ENCODE results near the gene MAPT. TPM values are rescaled to one million over a fixed set of nuclear protein-coding genes. Genes with fewer than 3 reads are reported as not detected.

MAPT gene
- total and polyA plus RNA-seq, 4 donors: 0.27 to 3.8 (median 1.8) TPM

DNA sequence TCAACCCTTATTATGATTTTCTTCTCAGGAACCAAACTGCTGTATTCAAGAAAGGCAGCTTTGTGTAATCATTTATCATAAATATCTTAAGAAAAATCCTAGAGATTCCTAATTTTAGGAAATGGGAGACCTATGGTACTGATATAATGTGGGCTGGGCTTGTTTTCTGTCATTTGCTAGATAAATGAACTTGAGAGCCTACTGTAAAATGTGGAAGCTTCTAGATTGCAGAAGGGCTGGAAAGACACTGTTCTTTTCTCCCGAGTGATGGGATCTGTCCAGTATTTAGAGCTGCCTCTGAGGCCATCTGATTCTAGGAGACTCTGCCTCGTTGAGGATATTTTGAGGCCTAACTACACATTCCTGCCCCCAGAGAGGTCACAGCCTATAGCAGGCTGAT is 84.8 kb downstream of the MAPT start:
- H3K4me1 ChIP-seq (ENCODE audit: control insufficient read depth in 5 of 5, insufficient read depth in 5 of 5, low read length in 5 of 5): no peaks in the 10 kb centered on the region

DNA sequence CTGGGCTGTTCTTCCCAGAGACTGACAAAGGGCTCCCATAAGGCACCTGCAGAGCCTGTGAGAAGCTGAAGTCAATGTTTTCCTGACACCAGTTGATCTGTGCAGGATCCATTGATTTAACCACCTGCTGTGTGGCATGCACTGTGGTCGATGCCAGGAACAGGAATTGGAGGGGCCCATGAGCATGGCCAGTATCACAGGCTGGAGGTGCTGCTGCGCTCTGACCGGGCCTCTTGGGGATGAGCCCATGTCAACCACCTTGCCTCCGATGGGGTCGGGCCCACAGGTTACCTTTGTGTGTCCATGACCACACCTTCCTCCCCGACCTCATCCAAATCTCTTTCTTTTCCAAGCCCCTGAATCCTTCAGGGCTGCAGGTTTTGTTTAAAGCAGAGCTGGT is 86.5 kb downstream of the MAPT start:
- no peak for DNase-seq
- H3K9ac ChIP-seq (ENCODE audit: insufficient read depth in 1 of 2, low read length in 2 of 2): no peak overlapping the region
- no peak overlapping the region for H3K27ac ChIP-seq (ENCODE audit: low read depth in 1 of 2, low read length in 1 of 2)
- H3K4me3 ChIP-seq: no peak overlapping the region
- no peaks in the 10 kb centered on the region for H3K27me3 ChIP-seq (ENCODE audit: control insufficient read depth in 3 of 3, insufficient read depth in 3 of 3, low read length in 2 of 3)
- TF ChIP-seq, protein P1, sequence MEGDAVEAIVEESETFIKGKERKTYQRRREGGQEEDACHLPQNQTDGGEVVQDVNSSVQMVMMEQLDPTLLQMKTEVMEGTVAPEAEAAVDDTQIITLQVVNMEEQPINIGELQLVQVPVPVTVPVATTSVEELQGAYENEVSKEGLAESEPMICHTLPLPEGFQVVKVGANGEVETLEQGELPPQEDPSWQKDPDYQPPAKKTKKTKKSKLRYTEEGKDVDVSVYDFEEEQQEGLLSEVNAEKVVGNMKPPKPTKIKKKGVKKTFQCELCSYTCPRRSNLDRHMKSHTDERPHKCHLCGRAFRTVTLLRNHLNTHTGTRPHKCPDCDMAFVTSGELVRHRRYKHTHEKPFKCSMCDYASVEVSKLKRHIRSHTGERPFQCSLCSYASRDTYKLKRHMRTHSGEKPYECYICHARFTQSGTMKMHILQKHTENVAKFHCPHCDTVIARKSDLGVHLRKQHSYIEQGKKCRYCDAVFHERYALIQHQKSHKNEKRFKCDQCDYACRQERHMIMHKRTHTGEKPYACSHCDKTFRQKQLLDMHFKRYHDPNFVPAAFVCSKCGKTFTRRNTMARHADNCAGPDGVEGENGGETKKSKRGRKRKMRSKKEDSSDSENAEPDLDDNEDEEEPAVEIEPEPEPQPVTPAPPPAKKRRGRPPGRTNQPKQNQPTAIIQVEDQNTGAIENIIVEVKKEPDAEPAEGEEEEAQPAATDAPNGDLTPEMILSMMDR (IDR thresholded peaks at IDR 0.05; ENCODE audit: control extremely low read depth, extremely low read depth): no peak
- no peaks in the 10 kb centered on the region for H3K36me3 ChIP-seq (ENCODE audit: control insufficient read depth in 4 of 4, insufficient read depth in 4 of 4, low read length in 4 of 4)
- no peaks in the 10 kb centered on the region for H3K9me3 ChIP-seq (ENCODE audit: control insufficient read depth in 4 of 4, insufficient read depth in 3 of 4, low read length in 3 of 4)
- WGBS, 2 donors: 89 to 90% methylated on average over 6 of the region's 6 CpGs
- ATAC-seq (ENCODE audit: insufficient read depth, low FRiP score): no peak
- no peaks in the 10 kb centered on the region for H3K4me1 ChIP-seq (ENCODE audit: control insufficient read depth in 5 of 5, insufficient read depth in 5 of 5, low read length in 5 of 5)

More for the DNA sequence above, 84.8 kb downstream of the MAPT start:
- H3K9me3 ChIP-seq (ENCODE audit: control insufficient read depth in 4 of 4, insufficient read depth in 3 of 4, low read length in 3 of 4): no peaks in the 10 kb centered on the region
- ATAC-seq (ENCODE audit: insufficient read depth, low FRiP score): no peak
- no peak overlapping the region for H3K27ac ChIP-seq (ENCODE audit: low read depth in 1 of 2, low read length in 1 of 2)
- 70 to 71% methylated on average over 2 of the region's 2 CpGs for WGBS, 2 donors
- H3K4me3 ChIP-seq: no peak overlapping the region
- DNase-seq: no peak
- H3K27me3 ChIP-seq (ENCODE audit: control insufficient read depth in 3 of 3, insufficient read depth in 3 of 3, low read length in 2 of 3): no peaks in the 10 kb centered on the region
- TF ChIP-seq, protein P1 (IDR thresholded peaks at IDR 0.05; ENCODE audit: control extremely low read depth, extremely low read depth): no peak
- H3K9ac ChIP-seq (ENCODE audit: insufficient read depth in 1 of 2, low read length in 2 of 2): no peak overlapping the region
- no peaks in the 10 kb centered on the region for H3K36me3 ChIP-seq (ENCODE audit: control insufficient read depth in 4 of 4, insufficient read depth in 4 of 4, low read length in 4 of 4)

DNA sequence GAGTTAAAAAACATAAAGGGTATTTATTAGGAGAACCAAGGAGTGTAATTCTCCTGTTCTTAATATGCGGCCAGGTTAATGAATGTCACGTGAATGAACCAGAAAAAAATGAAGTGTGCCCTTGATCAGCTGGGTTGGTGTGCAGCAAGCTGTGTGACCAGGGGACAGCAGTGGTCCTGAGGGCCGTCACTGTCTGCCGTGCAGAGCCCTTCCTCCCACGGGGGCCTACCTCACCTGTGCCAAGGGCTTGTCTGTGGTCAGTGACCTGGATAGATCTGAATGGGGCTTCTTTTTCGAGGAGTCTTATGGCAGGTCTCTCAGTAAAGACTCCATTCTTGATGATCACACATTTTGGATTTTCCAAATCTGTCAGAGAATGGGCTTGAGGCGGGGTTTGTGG is 87.0 kb downstream of the MAPT start:
- H3K9me3 ChIP-seq (ENCODE audit: control insufficient read depth in 4 of 4, insufficient read depth in 3 of 4, low read length in 3 of 4): no peaks in the 10 kb centered on the region
- TF ChIP-seq, protein P1 (IDR thresholded peaks at IDR 0.05; ENCODE audit: control extremely low read depth, extremely low read depth): no peak
- no peaks in the 10 kb centered on the region for H3K27me3 ChIP-seq (ENCODE audit: control insufficient read depth in 3 of 3, insufficient read depth in 3 of 3, low read length in 2 of 3)
- H3K4me3 ChIP-seq: no peak overlapping the region
- no peaks in the 10 kb centered on the region for H3K4me1 ChIP-seq (ENCODE audit: control insufficient read depth in 5 of 5, insufficient read depth in 5 of 5, low read length in 5 of 5)
- H3K36me3 ChIP-seq (ENCODE audit: control insufficient read depth in 4 of 4, insufficient read depth in 4 of 4, low read length in 4 of 4): no peaks in the 10 kb centered on the region
- ATAC-seq (ENCODE audit: insufficient read depth, low FRiP score) (no peak), DNase-seq (no peak)
- 86 to 87% methylated on average over 7 of the region's 7 CpGs for WGBS, 2 donors
- H3K27ac ChIP-seq (ENCODE audit: low read depth in 1 of 2, low read length in 1 of 2): no peak overlapping the region
- no peak overlapping the region for H3K9ac ChIP-seq (ENCODE audit: insufficient read depth in 1 of 2, low read length in 2 of 2)

Measured in lung (tissue), 12 donors.